Body of pancreas (tissue), 4 donors: ENCODE results near the gene NTRK1. TPM values are rescaled to one million over a fixed set of nuclear protein-coding genes. Genes with fewer than 3 reads are reported as not detected.

ENCODE experiments used
- ATAC-seq: fragments of 150-250 bp; one replicate; pipeline ENCODE4 v1.9.1; 2016
- DNase-seq, 4 donors: peaks; one replicate each; pipeline ENCODE4 v3.0.0-alpha.2; 2019
- H3K27ac ChIP-seq, 4 donors: fragments of 200-600 bp; sonication (generic); 1 replicate in 3 of 4; 2 replicates in 1 of 4; pipeline versions ENCODE4 v1.5.1 to v1.6.1; 2016 to 2019; ENCODE audit warnings: mild to moderate bottlenecking in 1 of 4, mixed read lengths in 1 of 4, moderate library complexity in 1 of 4
- H3K27me3 ChIP-seq, 2 donors: fragments of 200-600 bp; sonication (generic); one replicate each; pipeline ENCODE4 v1.6.0; 2016; ENCODE audit warnings: mild to moderate bottlenecking in 1 of 2
- H3K36me3 ChIP-seq, 2 donors: fragments of 200-600 bp; sonication (generic); replicated peaks in 1 of 2; 2 replicates each; pipeline ENCODE4 v1.5.1; 2016; ENCODE audit warnings: low read depth in 2 of 2; ENCODE audit not compliant: insufficient read depth in 1 of 2
- H3K4me1 ChIP-seq: fragments of 200-600 bp; sonication (generic); one replicate; pipeline ENCODE4 v1.6.0; 2016
- H3K4me3 ChIP-seq, 2 donors: fragments of 200-600 bp; sonication (generic); 1 replicate in 1 of 2; 2 replicates in 1 of 2; pipeline ENCODE4 v1.5.1; 2016 to 2019
- H3K9me3 ChIP-seq, 3 donors: fragments of 200-600 bp; sonication (generic); 1 replicate in 2 of 3; 2 replicates in 1 of 3; pipeline ENCODE4 v1.5.1; 2016
- CTCF ChIP-seq, 7 experiments: fragments of 450-650 bp in 4 of 7; fragments of 200-600 bp in 3 of 7; sonication (generic) in 3 of 7; IDR thresholded peaks; one replicate each; pipeline ENCODE4 v1.5.1; 2016 to 2019; ENCODE audit warnings: antibody characterized with exemption in 7 of 7
- POLR2A ChIP-seq, 3 donors: fragments of 450-650 bp; IDR thresholded peaks; one replicate each; pipeline ENCODE4 v1.6.1; 2016; ENCODE audit warnings: antibody characterized with exemption in 3 of 3, mild to moderate bottlenecking in 2 of 3
- WGBS, 2 donors: methylation state at CpG; one replicate each; pipeline ENCODE4 v1.1.5; 2017; 5-methylcytosine and 5-hydroxymethylcytosine counted together
- intact Hi-C: fragments of 100-400 bp; cut with DNase I; formaldehyde crosslinking; loops from one replicate; pipeline ENCODE4 v1.15.1; 2023
- total RNA-seq, 2 donors: library from RNA; depleted of rRNA; stranded (reverse); fragments of >200 nt; gene quantifications; one replicate each; pipeline ENCODE4 v1.1.0, GENCODE V29; 2016

The NTRK1 gene
- total RNA-seq, 2 donors from 2014 or later = 0.99 TPM; not detected in 1

- TF ChIP-seq POLR2A (IDR thresholded peaks at IDR 0.05) = no peak
- Histone ChIP-seq H3K36me3 (no peaks in the 10 kb centered on the region), H3K4me1 (peaks cover 19% of the 10 kb centered on the region), H3K27me3 (no peaks in the 10 kb centered on the region), H3K4me3 (no peak overlapping the region), H3K27ac (no peak overlapping the region), H3K9me3 (no peaks in the 10 kb centered on the region)
- intact Hi-C loops = no loop called here
- no peak for ATAC-seq
- 80 to 83% methylated on average over 11 to 16 of the region's 16 CpGs for whole genome bisulfite sequencing, 2 donors
- no peak for DNase-seq
Measured at GRCh38 chr1:156905176-156905575, 44.5 kb downstream of the NTRK1 start.

GRCh38 chr1:156905651-156906050 lies 45.0 kb downstream of the NTRK1 start:
- ATAC-seq = no peak
- H3K27me3 ChIP-seq = no peaks in the 10 kb centered on the region
- 39 to 49% methylated on average over 4 of the region's 4 CpGs for WGBS, 2 donors

GRCh38 chr1:156906206-156906906 lies 45.7 kb downstream of the NTRK1 start:
- 88% methylated on average over 9 to 15 of the region's 16 CpGs for WGBS, 2 donors
- TF ChIP-seq POLR2A (IDR thresholded peaks at IDR 0.05) (no peak), CTCF (IDR thresholded peaks at IDR 0.05) (no peak)
- Histone ChIP-seq H3K27me3 (no peaks in the 10 kb centered on the region), H3K4me3 (no peak overlapping the region), H3K4me1 (peaks cover 19% of the 10 kb centered on the region), H3K27ac (no peak overlapping the region), H3K9me3 (no peaks in the 10 kb centered on the region), H3K36me3 (no peaks in the 10 kb centered on the region)
- ATAC-seq = no peak
- DNase-seq = no peak
- intact Hi-C loops = no loop called here

More at GRCh38 chr1:156905651-156906050, 45.0 kb downstream of the NTRK1 start:
- Histone ChIP-seq H3K4me1 (peaks cover 19% of the 10 kb centered on the region), H3K9me3 (no peaks in the 10 kb centered on the region), H3K36me3 (no peaks in the 10 kb centered on the region), H3K4me3 (no peak overlapping the region), H3K27ac (no peak overlapping the region)
- intact Hi-C loops = no loop called here
- DNase-seq = no peak
- TF ChIP-seq CTCF (IDR thresholded peaks at IDR 0.05) = no peak
- TF ChIP-seq POLR2A (IDR thresholded peaks at IDR 0.05) = no peak

- Histone ChIP-seq H3K4me3 (no peak overlapping the region), H3K4me1 (peaks cover 19% of the 10 kb centered on the region), H3K36me3 (no peaks in the 10 kb centered on the region), H3K27me3 (no peaks in the 10 kb centered on the region), H3K27ac (no peak overlapping the region), H3K9me3 (no peaks in the 10 kb centered on the region)
- TF ChIP-seq CTCF (IDR thresholded peaks at IDR 0.05) (no peak), POLR2A (IDR thresholded peaks at IDR 0.05) (no peak)
- 49 to 83% methylated on average over 2 to 29 of the region's 29 CpGs for WGBS, 2 donors
- DNase-seq (no peak), ATAC-seq (no peak)
- intact Hi-C loops = no loop called here
Measured at GRCh38 chr1:156908541-156908940, 47.9 kb downstream of the NTRK1 start.

GRCh38 chr1:156908955-156909354 lies 48.3 kb downstream of the NTRK1 start:
- Histone ChIP-seq H3K9me3 (no peaks in the 10 kb centered on the region), H3K27me3 (no peaks in the 10 kb centered on the region), H3K36me3 (no peaks in the 10 kb centered on the region), H3K4me1 (peaks cover 19% of the 10 kb centered on the region), H3K4me3 (no peak overlapping the region), H3K27ac (no peak overlapping the region)
- intact Hi-C loops = no loop called here
- TF ChIP-seq POLR2A (IDR thresholded peaks at IDR 0.05) = no peak
- no peak for TF ChIP-seq CTCF (IDR thresholded peaks at IDR 0.05)
- 58 to 74% methylated on average over 10 of the region's 10 CpGs for whole genome bisulfite sequencing, 2 donors
- ATAC-seq = no peak
- no peak for DNase-seq
